GM11168 (cell line): ENCODE data around the gene RAD50.

Source experiments
- in situ Hi-C: fragments of 300-500 bp; cut with MboI; formaldehyde crosslinking; loops from one replicate; pipeline ENCODE4 v1.12.0; 2022; ENCODE audit warnings: low sequenced_read_pairs; ENCODE audit not compliant: unreplicated experiment

The RAD50 gene

DNA sequence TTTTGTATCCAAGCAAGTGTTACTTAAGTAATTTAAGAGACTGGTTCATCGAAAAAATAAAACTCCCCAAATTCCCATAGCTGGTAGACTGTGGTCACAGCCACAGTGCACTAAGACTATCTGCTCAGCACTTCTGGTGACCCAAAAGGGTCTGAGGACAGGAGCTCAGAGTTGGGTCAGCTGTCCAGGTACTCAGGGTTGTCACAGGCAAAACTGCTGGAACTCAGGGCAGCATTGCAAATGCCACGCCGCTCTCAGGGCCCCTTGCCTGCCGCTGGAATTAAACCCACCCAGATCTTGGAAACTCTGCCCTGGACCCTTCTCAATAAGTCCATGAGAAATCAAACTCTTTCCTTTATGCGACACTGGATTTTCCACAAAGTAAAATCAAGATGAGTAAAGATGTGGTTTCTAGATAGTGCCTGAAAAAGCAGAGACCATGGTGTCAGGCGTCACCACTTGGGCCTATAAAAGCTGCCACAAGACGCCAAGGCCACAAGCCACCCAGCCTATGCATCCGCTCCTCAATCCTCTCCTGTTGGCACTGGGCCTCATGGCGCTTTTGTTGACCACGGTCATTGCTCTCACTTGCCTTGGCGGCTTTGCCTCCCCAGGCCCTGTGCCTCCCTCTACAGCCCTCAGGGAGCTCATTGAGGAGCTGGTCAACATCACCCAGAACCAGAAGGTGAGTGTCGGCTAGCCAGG is 101.1 kb downstream of the RAD50 start, which contains the start of gene IL13:
Gene IL13 (plus strand): TSS at position 498 of the 705 bp plus-strand sequence. CDS start 14 bp downstream, at position 512.
- in situ Hi-C loops: no loop called here

DNA sequence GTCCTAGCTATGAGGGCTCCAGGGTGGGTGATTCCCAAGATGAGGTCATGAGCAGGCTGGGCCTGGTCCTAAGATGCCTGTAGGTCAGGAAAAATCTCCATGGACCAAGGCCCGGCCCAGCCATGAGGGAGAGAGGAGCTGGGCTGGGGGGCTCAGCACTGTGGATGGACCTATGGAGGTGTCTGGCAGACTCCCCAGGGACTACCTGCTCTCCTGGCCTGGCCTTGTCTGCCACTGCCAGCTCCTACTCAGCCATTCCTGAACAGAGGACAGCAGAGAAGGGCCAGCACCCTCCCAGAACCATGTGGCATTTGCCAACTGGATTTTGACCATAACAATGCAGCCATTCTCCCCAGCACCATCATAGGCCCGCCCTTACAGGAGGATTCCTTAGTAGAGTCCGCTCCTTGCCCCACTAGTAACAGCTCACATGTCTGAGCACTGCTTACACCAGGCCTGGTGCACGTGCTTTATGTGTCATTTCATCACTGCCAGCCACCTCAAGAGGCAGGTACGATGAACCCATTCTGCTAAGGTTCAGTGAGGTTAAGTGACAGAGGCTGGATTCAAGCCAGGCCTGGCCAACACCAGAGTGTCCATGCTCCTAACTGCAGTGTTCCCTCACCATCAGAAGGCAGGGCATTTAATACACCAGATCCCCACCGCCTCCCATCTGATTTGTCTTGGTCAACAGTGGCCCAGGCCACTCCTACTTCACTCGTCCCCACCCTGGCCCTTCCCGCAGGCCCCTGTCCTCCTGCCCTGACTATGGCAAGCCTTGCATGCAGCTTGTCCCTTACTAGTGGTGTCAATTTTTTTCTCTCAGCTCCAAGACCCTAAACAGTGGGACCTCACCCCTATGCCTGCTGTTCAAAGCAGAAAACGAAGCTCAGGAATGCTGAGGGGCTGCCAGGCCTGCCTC is 101.9 kb downstream of the RAD50 start:
- in situ Hi-C loops: no loop called here

DNA sequence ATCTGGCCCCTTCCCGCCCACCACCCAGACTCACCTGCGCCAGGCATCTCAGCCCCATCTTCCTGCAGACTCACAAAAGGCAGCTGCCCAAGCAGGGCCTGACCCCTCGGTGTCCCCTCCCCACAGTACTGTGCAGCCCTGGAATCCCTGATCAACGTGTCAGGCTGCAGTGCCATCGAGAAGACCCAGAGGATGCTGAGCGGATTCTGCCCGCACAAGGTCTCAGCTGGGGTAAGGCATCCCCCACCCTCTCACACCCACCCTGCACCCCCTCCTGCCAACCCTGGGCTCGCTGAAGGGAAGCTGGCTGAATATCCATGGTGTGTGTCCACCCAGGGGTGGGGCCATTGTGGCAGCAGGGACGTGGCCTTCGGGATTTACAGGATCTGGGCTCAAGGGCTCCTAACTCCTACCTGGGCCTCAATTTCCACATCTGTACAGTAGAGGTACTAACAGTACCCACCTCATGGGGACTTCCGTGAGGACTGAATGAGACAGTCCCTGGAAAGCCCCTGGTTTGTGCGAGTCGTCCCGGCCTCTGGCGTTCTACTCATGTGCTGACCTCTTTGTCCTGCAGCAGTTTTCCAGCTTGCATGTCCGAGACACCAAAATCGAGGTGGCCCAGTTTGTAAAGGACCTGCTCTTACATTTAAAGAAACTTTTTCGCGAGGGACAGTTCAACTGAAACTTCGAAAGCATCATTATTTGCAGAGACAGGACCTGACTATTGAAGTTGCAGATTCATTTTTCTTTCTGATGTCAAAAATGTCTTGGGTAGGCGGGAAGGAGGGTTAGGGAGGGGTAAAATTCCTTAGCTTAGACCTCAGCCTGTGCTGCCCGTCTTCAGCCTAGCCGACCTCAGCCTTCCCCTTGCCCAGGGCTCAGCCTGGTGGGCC is 103.1 kb downstream of the RAD50 start:
- in situ Hi-C loops: no loop called here

DNA sequence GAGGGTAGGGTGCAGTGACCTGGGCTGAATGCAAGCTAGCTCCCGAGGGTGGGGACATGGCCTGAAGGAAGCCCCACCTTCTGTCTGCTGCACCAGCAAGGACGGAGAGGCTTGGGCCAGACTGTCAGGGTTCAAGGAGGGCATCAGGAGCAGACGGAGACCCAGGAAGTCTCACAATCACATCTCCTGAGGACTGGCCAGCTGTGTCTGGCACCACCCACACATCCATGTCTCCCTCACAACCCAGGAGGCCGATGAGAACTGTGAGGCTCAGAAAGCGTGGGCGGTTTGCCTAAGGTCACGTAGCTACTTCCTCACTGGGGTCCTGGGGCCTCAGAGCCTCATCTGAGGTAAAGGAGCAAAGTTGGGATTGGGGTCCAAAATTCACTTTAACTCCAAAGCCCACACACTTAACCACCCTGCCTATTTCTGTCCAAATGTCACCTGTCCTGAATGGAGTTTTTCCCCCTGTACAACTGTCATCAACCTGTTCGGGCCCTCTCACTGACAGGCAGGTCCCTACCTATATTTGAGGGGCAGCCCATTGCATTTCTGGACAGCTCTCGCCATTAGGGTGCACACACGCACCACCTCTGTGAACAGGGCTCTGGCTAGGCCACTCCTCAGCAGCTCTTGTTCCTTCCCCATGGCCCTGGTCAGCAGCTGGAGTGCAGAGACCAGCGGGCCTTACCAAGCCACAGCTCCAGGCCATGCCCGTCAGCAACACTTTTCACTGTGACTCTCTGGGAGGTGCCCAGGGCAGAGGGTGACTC is 104.6 kb downstream of the RAD50 start:
- in situ Hi-C loops: no loop called here

DNA sequence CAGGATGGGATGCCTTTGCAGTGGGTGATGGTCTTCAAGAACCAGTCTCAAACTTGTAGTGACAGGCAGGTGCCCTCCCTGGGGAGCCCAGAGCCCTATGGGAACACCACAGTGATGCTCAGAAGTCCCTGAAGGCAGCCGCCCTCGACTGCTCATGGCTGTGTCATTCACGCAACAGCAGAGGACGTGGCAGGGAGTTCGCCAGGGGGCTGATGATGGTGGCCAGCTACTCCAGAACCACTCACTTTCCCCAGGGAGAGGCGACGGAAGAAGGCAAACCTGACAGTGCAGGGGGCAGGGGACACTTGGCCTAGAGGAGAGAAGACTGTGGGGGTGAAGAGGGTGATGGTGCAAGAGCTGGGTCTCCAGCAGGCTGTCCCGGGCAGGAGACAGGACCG is 105.2 kb downstream of the RAD50 start:
- in situ Hi-C loops: no loop called here

DNA sequence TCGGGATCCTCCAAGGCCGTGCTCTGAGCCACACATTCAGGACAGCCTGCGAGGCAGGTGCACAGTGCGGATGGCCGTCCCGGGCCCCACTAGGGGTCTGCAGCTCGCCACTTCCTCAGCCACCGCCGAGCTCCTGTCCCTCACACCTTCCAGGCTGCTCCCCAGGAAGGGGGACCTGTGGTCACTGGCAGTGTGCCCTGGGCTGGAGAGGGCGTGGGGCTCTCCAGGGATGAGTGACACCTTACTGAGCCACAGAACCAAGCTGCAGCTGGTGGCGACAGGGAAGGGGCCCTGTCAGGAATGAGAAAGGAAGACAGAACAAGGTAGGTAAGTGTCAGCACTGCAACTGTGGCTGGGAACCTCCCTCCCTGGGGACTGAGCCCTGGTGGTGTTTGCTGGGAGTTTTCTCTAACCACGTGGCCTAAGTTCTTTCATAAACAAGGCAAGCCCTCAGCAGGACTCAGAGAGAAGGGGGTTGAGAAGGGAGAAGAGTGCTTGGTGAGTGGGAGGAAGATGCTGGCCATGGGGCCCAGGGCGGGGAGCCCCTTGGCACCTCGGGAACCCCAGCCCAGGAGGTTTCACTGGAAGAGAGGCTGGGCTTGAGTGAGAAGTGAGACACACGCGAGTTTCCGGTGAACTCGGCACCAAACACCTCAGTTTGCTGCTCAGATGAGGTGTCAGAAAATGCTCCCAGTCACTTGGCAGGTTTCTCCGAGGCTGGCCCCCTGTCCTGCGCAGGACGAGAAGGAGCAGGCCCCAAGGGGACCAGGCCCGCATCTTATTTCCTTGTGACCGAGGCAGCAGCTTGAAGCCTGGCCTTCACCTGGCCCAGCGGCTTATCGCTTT is 106.4 kb downstream of the RAD50 start:
- in situ Hi-C loops: no loop called here

GRCh38 chr5:132663771-132664695 is 107.3 kb downstream of the RAD50 start:
- in situ Hi-C loops: no loop called here

DNA sequence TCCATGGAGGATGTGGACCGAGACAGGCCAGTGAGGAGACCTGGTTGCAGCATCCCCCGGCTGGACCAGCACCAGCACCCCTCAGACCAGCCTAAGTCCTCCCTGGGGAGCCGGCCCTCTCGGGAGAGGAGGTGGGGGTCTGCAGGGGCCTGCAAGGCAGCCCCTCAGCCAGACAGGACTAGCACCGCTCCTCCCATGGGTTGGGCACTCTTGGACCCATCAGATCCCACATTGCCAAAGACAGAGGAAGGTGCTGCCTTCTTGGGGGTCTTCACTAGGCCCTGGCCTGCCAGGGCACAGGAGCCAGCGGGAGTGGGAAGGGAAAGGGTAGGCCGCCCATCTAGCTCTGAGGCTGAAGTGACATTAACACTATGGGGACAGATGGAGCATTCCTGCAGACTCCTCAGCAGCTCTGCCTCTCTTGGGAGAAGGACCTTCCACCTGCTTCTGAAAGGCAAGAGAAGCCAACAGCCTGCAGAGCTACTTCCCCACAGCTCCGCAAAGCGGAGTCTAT is 108.0 kb downstream of the RAD50 start:
- in situ Hi-C loops: no loop called here

DNA sequence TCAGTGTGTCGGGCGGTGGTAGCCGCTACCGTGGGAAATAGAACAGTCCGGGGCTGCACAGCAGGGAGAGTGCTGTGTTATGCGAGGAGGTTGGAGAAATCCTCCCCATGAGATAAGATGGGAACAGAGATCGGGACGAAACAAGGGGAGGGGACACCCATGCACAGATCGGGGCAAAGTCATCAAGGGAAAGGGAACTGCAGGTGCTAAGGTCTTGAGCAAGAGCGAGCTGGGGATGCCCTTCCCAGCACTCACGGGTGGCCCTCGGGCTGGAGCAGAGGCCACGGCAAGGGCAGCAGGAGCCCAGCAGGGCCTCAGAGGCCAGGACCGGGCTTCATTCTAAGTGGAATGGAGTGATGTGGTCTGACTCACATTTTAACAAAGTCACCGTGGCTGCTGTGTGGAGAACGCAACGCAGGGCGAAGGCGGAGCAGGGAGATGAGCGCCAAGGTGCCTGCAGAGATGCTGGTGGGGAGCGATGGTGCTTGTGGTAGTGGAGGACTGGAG is 108.8 kb downstream of the RAD50 start:
- in situ Hi-C loops: no loop called here

- in situ Hi-C loops: no loop called here
Observed at GRCh38 chr5:132666310-132667123, 109.7 kb downstream of the RAD50 start.

GRCh38 chr5:132667309-132667708 is 110.5 kb downstream of the RAD50 start:
- in situ Hi-C loops: no loop called here

GRCh38 chr5:132667761-132668705 is 111.3 kb downstream of the RAD50 start:
- in situ Hi-C loops: no loop called here

- in situ Hi-C loops: no loop called here
Observed at GRCh38 chr5:132668706-132669454, 112.1 kb downstream of the RAD50 start.

DNA sequence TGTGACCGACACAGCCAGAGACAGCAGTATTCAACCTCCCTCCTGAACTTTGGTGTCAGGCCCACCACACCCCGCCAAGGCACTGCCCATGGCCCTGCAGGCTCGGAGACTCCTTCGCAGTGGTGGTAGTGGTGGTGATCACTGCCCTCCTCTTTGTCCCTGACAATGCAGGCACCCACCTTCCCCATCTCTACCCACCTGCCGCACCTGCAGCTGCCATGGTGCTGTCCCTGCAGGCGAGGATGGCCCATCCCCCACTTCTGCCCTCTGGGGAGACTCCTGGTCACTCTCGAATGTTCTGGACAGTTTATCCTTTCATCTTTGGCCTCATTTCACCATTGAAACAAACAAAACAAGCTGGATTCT is 112.7 kb downstream of the RAD50 start:
- in situ Hi-C loops: no loop called here
